Choroid plexus epithelial cell (primary cell): ENCODE data around the gene GDF2.

Experiments used
- DNase-seq: peaks from one replicate; pipeline ENCODE4 v3.0.0-alpha.2; 2010; ENCODE audit warnings: low read depth
- H3K4me3 ChIP-seq: 2 replicates; pipeline ENCODE4 v1.5.1; 2011; ENCODE audit warnings: low read depth, mild to moderate bottlenecking, control low read depth, low read length, moderate library complexity
- TF ChIP-seq, protein P1 (sequence below): conservative IDR thresholded peaks from 2 replicates; pipeline ENCODE4 v1.5.1; 2011; ENCODE audit warnings: low read depth, mild to moderate bottlenecking, control low read depth, inconsistent platforms, low read length, moderate library complexity

GDF2 gene

DNA sequence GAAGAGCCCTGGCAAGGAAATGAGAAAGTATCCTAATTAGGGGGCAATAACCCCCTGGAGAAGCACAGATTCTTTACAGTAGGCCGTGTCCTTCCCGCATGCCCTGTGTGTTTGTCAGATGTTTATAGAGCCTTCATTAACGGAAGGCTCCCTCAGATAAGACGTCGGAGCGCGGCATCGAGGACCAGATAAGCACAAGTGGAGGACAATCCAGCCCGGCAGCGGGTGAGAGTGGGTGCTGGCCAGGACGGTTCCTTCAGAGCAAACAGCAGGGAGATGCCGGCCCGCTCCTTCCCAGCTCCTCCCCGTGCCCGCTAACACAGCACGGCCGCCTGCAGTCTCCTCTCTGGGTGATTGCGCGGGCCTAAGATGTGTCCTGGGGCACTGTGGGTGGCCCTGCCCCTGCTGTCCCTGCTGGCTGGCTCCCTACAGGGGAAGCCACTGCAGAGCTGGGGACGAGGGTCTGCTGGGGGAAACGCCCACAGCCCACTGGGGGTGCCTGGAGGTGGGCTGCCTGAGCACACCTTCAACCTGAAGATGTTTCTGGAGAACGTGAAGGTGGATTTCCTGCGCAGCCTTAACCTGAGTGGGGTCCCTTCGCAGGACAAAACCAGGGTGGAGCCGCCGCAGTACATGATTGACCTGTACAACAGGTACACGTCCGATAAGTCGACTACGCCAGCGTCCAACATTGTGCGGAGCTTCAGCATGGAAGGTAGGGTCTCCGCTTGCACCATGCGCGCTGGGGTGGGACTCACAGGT lies at the start of gene GDF2:
TSS of gene GDF2 (plus strand) at position 155 of the 762 bp plus-strand sequence. CDS start at position 370, 215 bp downstream.
- TF ChIP-seq, protein P1, sequence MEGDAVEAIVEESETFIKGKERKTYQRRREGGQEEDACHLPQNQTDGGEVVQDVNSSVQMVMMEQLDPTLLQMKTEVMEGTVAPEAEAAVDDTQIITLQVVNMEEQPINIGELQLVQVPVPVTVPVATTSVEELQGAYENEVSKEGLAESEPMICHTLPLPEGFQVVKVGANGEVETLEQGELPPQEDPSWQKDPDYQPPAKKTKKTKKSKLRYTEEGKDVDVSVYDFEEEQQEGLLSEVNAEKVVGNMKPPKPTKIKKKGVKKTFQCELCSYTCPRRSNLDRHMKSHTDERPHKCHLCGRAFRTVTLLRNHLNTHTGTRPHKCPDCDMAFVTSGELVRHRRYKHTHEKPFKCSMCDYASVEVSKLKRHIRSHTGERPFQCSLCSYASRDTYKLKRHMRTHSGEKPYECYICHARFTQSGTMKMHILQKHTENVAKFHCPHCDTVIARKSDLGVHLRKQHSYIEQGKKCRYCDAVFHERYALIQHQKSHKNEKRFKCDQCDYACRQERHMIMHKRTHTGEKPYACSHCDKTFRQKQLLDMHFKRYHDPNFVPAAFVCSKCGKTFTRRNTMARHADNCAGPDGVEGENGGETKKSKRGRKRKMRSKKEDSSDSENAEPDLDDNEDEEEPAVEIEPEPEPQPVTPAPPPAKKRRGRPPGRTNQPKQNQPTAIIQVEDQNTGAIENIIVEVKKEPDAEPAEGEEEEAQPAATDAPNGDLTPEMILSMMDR: no peak
- no peak for DNase-seq
- no peak within 1 kb of the TSS for H3K4me3 ChIP-seq

DNA sequence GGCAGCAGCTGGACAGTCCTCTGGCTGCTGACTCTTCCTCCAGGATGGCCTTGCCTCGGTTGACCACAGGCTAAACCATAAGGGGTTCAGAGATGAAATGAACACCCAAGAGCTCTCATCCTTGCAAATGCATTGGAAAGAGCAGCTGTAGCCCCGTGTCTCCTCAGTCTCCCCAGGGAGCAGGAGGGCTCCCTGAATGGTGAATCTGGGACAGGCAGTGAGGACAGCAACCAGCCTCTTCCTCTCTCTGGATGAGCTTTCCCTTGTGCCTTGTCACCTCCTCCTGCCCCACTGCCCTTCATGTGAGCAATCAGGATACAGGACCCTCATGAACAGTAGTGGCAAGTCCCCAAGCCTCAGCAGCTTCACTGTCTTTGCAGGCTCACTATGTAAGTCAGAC lies 46.2 kb upstream of the GDF2 start:
- no peak overlapping the region for H3K4me3 ChIP-seq
- TF ChIP-seq, protein P1: no peak
- DNase-seq: no peak

DNA sequence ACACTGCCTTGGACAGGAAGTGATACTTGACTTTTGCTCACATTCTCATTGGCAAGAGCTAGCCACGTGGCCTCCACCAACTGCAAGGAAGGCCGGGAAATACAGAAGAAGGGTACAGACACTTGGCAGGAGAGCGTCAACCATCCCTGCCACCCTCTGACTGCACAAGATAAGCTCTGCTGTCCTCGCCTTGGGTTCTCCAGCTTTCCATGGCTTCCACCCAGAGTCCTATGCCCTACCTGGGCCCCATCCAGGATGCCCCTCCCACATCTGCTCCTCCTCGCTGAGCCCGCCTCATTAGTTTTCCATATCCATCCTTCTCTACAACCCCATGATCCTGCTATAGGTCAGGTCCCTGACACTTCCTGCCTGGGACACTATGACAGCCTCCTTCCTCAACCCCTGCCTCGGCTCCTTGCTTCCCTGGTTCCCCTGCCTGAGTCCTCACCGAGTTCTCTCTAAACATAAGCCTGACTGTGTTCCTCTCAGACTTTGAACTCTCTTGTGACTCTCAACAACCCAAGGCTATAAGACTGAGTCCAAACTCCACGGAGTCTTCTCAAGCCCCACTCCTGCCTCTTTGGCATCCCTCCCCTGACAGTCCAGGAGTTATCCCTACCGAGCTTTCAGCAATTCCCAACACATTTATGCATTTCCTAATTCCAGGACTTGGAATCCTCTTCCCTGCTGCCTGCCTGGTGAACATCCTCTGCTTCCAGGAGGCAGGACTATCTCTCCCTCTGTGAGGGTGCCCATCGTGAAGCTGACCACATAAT lies 45.5 kb upstream of the GDF2 start:
- TF ChIP-seq, protein P1: no peak
- DNase-seq: no peak
- no peak overlapping the region for H3K4me3 ChIP-seq

DNA sequence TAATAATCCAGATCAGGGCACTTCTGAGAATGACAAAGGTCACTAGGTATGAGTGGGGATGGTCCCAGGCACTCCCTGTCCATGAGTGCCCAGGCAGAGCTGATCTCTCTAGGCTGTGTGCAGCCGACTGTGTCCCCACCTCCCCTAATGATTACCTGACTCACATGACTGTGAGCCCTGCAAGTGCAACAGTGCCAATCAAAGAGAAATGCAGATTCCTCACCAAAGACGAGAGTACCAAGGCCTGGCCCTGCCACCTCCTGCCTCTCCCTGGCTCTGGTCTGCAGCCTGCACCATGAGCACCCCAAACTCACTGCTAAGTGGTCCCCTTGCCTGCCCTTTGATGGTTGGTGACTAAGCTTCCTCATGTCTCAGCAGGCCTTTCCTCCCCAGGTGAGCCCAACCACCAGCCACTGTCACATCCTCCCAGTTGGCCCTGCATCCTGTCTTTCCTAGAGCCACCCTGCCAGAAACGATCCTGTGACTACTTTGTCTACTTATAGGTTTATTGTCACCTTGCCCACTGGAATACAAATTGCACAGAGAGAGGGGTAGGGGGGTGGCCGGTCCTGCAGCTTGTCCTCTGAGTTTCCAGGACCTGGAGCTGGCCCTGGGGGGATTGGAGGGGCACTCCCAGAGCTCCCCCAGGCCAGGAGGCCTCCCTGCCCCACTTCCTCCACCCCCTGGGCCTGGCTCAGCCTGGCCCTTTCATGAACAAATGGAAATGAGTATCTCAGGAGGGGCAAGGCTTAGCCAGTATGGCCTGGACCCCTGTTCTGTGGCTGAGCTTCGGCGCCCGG lies 44.7 kb upstream of the GDF2 start:
- no peak for DNase-seq

DNA sequence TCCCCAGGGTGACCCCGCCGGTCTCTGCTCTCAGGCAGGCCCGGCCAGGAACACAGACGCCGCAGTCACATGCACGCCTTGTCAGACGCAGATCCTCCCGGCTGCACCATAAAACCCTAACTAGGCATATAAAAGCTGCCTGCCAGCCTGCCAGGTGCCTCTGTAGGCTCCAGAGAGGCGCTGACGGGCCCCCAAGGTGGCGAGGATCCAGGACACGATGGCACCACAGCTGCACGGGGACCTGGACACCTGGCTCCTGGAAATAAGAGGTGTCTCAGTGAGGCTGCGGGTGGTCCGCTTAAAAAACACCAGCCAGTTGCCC lies 44.1 kb upstream of the GDF2 start:
- DNase-seq: no peak
- TF ChIP-seq, protein P1: no peak
- H3K4me3 ChIP-seq: no peak overlapping the region

More for the DNA sequence above, 44.7 kb upstream of the GDF2 start:
- TF ChIP-seq, protein P1: no peak
- H3K4me3 ChIP-seq: no peak overlapping the region

DNA sequence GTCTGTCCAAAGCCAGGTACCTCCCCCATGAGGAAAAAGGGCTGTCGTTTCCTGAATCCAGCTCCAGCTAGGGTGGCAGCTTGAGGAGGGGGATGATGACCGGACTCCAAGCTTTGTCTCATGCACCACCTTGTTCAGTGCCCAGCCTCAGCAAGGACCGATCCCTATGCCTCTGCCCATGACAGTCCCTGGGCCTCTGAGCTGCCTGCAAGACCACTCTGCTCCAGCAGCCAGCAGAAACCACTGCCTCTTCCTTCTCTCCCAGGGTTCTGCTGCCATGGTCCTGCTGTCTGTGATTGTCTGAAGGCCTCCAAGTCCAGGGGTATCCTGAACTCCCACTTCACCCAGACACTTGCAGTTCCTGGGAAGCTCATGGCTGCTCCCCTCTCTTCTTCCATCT lies 43.5 kb upstream of the GDF2 start:
- H3K4me3 ChIP-seq: no peak overlapping the region
- TF ChIP-seq, protein P1: no peak
- DNase-seq: no peak
